HG03469 (cell line): Measurements from ENCODE around the gene CAPN5.

Source experiments
- ATAC-seq: cut with Tn5 transposase; IDR thresholded peaks from one replicate; pipeline ENCODE4 v1.9.1; 2021; ENCODE audit warnings: mild to moderate bottlenecking, moderate library complexity, moderate number of reproducible peaks; ENCODE audit not compliant: unreplicated experiment

Gene CAPN5

GRCh38 chr11:77063407-77063806 lies 3.4 kb upstream of the CAPN5 start:
- ATAC-seq: no peak

GRCh38 chr11:77063861-77064260 lies 2.9 kb upstream of the CAPN5 start:
- ATAC-seq: no peak

- ATAC-seq: no peak
Measured at GRCh38 chr11:77064648-77065217, 2.0 kb upstream of the CAPN5 start.

GRCh38 chr11:77065878-77066228 lies 918 bp upstream of the CAPN5 start:
- no peak for ATAC-seq

GRCh38 chr11:77067861-77068443 lies 1.2 kb downstream of the CAPN5 start:
- no peak for ATAC-seq

GRCh38 chr11:77068457-77069335 lies 1.9 kb downstream of the CAPN5 start:
- no peak for ATAC-seq

- ATAC-seq: no peak
Measured at GRCh38 chr11:77069336-77069968, 2.7 kb downstream of the CAPN5 start.

GRCh38 chr11:77069969-77070582 lies 3.3 kb downstream of the CAPN5 start:
- no peak for ATAC-seq

- ATAC-seq: no peak
Measured at GRCh38 chr11:77071077-77071476, 4.3 kb downstream of the CAPN5 start.

GRCh38 chr11:77071671-77072605 lies 5.2 kb downstream of the CAPN5 start:
- ATAC-seq: no peak

- no peak for ATAC-seq
Measured at GRCh38 chr11:77072851-77073327, 6.1 kb downstream of the CAPN5 start.

- no peak for ATAC-seq
Measured at GRCh38 chr11:77073328-77074001, 6.7 kb downstream of the CAPN5 start.

GRCh38 chr11:77074205-77074604 lies 7.4 kb downstream of the CAPN5 start:
- ATAC-seq: no peak

- no peak for ATAC-seq
Measured at GRCh38 chr11:77074626-77075221, 8.0 kb downstream of the CAPN5 start.

GRCh38 chr11:77075425-77075905 lies 8.7 kb downstream of the CAPN5 start:
- no peak for ATAC-seq

GRCh38 chr11:77079666-77080065 lies 12.9 kb downstream of the CAPN5 start:
- ATAC-seq: no peak

- no peak for ATAC-seq
Measured at GRCh38 chr11:77080643-77081210, 14.0 kb downstream of the CAPN5 start.

- ATAC-seq: no peak
Measured at GRCh38 chr11:77081381-77081851, 14.6 kb downstream of the CAPN5 start.
